ENCODE data around the gene CASQ1. TPM values are rescaled to one million over a fixed set of nuclear protein-coding genes. Genes with fewer than 3 reads are reported as not detected.

Gene CASQ1
- total RNA-seq, 2 donors from 2014 or later, result not detected

DNA sequence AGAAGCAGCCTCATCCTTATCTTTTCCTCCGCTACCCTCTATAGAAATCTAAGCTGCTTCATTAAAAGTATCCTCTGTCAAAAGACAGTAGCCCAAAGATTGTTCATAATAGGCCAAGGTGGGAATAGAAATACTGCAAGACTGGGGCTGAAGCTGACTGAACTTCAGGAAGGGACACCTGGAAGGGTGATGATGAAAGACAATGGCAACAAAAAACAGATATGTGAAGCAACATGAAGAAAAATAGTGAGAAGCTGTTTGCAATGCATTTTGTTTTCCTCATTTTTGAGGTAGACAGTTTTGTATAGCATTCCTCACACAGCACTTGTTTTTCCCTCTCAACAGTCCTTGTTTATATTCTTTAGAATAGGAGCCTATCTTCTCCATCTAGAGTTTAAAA is 55.1 kb downstream of the CASQ1 start:
- H3K9me3 ChIP-seq, result no peaks in the 10 kb centered on the region
- DNase-seq, result no peak
- H3K4me1 ChIP-seq, result peaks cover 54% of the 10 kb centered on the region
- 26 to 40% methylated on average over 1 of the region's 1 CpG for WGBS, 2 donors
- ATAC-seq, result no peak
- no peaks in the 10 kb centered on the region for H3K27me3 ChIP-seq
- H3K36me3 ChIP-seq (replicated peaks in 1 of 2; ENCODE audit: insufficient read depth in 1 of 2, low read depth in 2 of 2), result no peaks in the 10 kb centered on the region
- no peak overlapping the region for H3K27ac ChIP-seq
- H3K4me3 ChIP-seq, result no peak overlapping the region
- intact Hi-C loops (cut with DNase I), result no loop called here
- no peak for TF ChIP-seq POLR2A (IDR thresholded peaks at IDR 0.05)
- TF ChIP-seq, protein P1, sequence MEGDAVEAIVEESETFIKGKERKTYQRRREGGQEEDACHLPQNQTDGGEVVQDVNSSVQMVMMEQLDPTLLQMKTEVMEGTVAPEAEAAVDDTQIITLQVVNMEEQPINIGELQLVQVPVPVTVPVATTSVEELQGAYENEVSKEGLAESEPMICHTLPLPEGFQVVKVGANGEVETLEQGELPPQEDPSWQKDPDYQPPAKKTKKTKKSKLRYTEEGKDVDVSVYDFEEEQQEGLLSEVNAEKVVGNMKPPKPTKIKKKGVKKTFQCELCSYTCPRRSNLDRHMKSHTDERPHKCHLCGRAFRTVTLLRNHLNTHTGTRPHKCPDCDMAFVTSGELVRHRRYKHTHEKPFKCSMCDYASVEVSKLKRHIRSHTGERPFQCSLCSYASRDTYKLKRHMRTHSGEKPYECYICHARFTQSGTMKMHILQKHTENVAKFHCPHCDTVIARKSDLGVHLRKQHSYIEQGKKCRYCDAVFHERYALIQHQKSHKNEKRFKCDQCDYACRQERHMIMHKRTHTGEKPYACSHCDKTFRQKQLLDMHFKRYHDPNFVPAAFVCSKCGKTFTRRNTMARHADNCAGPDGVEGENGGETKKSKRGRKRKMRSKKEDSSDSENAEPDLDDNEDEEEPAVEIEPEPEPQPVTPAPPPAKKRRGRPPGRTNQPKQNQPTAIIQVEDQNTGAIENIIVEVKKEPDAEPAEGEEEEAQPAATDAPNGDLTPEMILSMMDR (IDR thresholded peaks at IDR 0.05), result no peak

DNA sequence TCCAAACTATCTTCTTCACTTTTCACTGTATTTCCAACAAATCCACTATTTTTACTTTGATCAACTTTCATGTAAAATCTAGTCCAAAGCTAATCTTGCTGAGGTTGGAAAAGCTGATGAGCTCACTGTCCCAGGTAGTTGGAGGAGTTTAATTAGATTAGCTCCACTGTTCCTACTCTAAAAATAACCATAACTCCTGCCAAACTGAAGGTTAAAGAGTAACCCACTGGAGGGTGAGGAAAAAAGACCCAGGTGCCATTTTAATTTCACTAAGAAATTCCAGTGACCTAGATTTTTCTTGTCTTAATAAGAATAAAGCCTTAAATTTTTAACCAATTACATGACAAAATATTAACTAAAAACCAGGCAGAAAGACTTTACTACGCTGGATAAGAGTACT is 56.7 kb downstream of the CASQ1 start:
- H3K36me3 ChIP-seq (replicated peaks in 1 of 2; ENCODE audit: insufficient read depth in 1 of 2, low read depth in 2 of 2), result no peaks in the 10 kb centered on the region
- TF ChIP-seq POLR2A (IDR thresholded peaks at IDR 0.05), result no peak
- TF ChIP-seq, protein P1 (IDR thresholded peaks at IDR 0.05), result no peak
- no peaks in the 10 kb centered on the region for H3K27me3 ChIP-seq
- DNase-seq (peak in 3 of 4 donors; percentile 22 to 30 (median 28)), ATAC-seq (peak; percentile 78)
- peaks cover 68% of the 10 kb centered on the region for H3K4me1 ChIP-seq
- no peaks in the 10 kb centered on the region for H3K9me3 ChIP-seq
- 44 to 52% methylated on average over 1 of the region's 1 CpG for WGBS, 2 donors
- H3K4me3 ChIP-seq, result no peak overlapping the region
- peak overlapping the region in 3 of 4 donors; percentile 66 to 73 (median 71) for H3K27ac ChIP-seq
- intact Hi-C loops (cut with DNase I), result no loop called here

DNA sequence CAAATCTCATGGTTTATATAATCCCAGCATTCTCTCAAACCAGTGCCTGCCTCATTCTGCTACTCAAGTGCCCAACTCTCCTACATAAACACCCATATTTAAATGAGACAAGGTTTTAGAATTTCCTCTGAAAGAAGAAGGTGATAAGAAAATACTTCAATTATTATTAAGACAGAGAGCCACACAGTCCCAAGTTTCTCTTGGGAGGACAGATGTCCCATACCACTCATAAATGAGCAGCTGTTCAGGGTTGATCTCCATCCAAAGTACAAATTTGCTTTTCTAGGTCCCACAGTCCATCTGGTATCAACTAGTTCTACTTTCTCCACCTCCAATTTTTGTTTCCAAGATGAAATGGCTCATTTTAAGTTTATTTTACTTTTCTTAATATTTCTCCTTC is 60.6 kb downstream of the CASQ1 start:
- TF ChIP-seq POLR2A (IDR thresholded peaks at IDR 0.05), result no peak
- TF ChIP-seq, protein P1 (IDR thresholded peaks at IDR 0.05), result no peak
- ATAC-seq (no peak), DNase-seq (no peak)
- H3K27me3 ChIP-seq, result no peaks in the 10 kb centered on the region
- intact Hi-C loops (cut with DNase I), result loop anchor here (10.0 kb wide), 1 partner anchor 56 kb away; the partner anchor contains the start of gene CASQ1
- no peaks in the 10 kb centered on the region for H3K9me3 ChIP-seq
- H3K36me3 ChIP-seq (replicated peaks in 1 of 2; ENCODE audit: insufficient read depth in 1 of 2, low read depth in 2 of 2), result no peaks in the 10 kb centered on the region
- peaks cover 47% of the 10 kb centered on the region for H3K4me1 ChIP-seq
- H3K4me3 ChIP-seq, result no peak overlapping the region
- peak overlapping the region in 2 of 4 donors; percentile 6 to 42 for H3K27ac ChIP-seq

Other genes starting within 250 kb of the CASQ1 start
- 1 to 10 TPM; 2.3 to 4.9 TPM for gene IGSF9, start 245.0 kb upstream of the CASQ1 start, total RNA-seq
- gene SLAMF9, start 236.3 kb upstream of the CASQ1 start, total RNA-seq, result not detected
- gene PIGM, start 158.6 kb upstream of the CASQ1 start, total RNA-seq, result 1 to 10 TPM; 4.9 to 7.8 TPM
- gene KCNJ10, start 120.4 kb upstream of the CASQ1 start, total RNA-seq, result not detected
- not detected for gene KCNJ9, start 109.0 kb upstream of the CASQ1 start, total RNA-seq
- gene IGSF8, start 92.0 kb upstream of the CASQ1 start, total RNA-seq, result 10 to 100 TPM; 18.4 to 46.8 TPM
- gene ATP1A2, start 74.8 kb upstream of the CASQ1 start, total RNA-seq, result 10 to 100 TPM in 1 of 2 donors, 1 to 10 TPM in 1; 1.6 to 41.2 TPM
- not detected for gene ATP1A4, start 39.0 kb upstream of the CASQ1 start, total RNA-seq
- 10 to 100 TPM; 21.4 to 23.9 TPM for gene PEA15, start 14.8 kb downstream of the CASQ1 start, total RNA-seq
- 100 to 1,000 TPM; 123 to 190 TPM for gene DCAF8, start 72.0 kb downstream of the CASQ1 start, total RNA-seq
- 10 to 100 TPM; 15.6 to 18.5 TPM for gene PEX19, start 94.6 kb downstream of the CASQ1 start, total RNA-seq
- 10 to 100 TPM; 75.8 to 86.7 TPM for gene COPA, start 152.7 kb downstream of the CASQ1 start, total RNA-seq
- gene NCSTN, start 152.8 kb downstream of the CASQ1 start, total RNA-seq, result 10 to 100 TPM; 30.7 to 39.2 TPM
- not detected for gene NHLH1, start 176.5 kb downstream of the CASQ1 start, total RNA-seq
- gene VANGL2, start 210.0 kb downstream of the CASQ1 start, total RNA-seq, result 1 to 10 TPM; 3.6 to 7.8 TPM

Data from body of pancreas (tissue), 4 donors.